Neural progenitor cell (in vitro differentiated cells): Measurements from ENCODE around the gene SIT1. TPM values are rescaled to one million over a fixed set of nuclear protein-coding genes. Genes with fewer than 3 reads are reported as not detected.

ENCODE experiments used
- DNase-seq: peaks from one replicate; pipeline ENCODE4 v3.0.0-alpha.2; 2016; ENCODE audit warnings: low spot score
- H2AFZ ChIP-seq: fragments of 200-600 bp; sonication (generic); replicated peaks from 2 replicates; pipeline ENCODE4 v1.6.1; 2016; ENCODE audit warnings: antibody characterized with exemption
- H3F3A ChIP-seq: fragments of 200-600 bp; sonication (generic); 2 replicates; pipeline ENCODE4 v1.6.1; 2016; ENCODE audit warnings: antibody characterized with exemption, low read depth
- H3K27ac ChIP-seq: fragments of 200-600 bp; sonication (generic); 2 replicates; pipeline ENCODE4 v1.5.1; 2016; ENCODE audit warnings: mild to moderate bottlenecking
- H3K27me3 ChIP-seq: fragments of 200-600 bp; sonication (generic); 2 replicates; pipeline ENCODE4 v1.6.1; 2016; ENCODE audit warnings: mild to moderate bottlenecking, moderate library complexity
- H3K36me3 ChIP-seq: fragments of 200-600 bp; sonication (generic); 2 replicates; pipeline ENCODE4 v1.5.1; 2016
- H3K4me1 ChIP-seq: fragments of 200-600 bp; sonication (generic); 2 replicates; pipeline ENCODE4 v1.6.1; 2016; ENCODE audit warnings: mixed run types
- H3K4me2 ChIP-seq: fragments of 200-600 bp; sonication (generic); 2 replicates; pipeline ENCODE4 v1.6.1; 2016
- H3K4me3 ChIP-seq: fragments of 200-600 bp; sonication (generic); 2 replicates; pipeline ENCODE4 v1.5.1; 2016
- H3K79me2 ChIP-seq: fragments of 200-600 bp; sonication (generic); 2 replicates; pipeline ENCODE4 v1.6.1; 2016; ENCODE audit warnings: low read depth
- H3K9ac ChIP-seq: fragments of 200-600 bp; sonication (generic); 2 replicates; pipeline ENCODE4 v1.6.1; 2016
- H3K9me3 ChIP-seq: fragments of 200-600 bp; sonication (generic); 2 replicates; pipeline ENCODE4 v1.5.1; 2016; ENCODE audit warnings: low read depth
- H4K20me1 ChIP-seq: fragments of 200-600 bp; sonication (generic); 2 replicates; pipeline ENCODE4 v1.6.1; 2016; ENCODE audit warnings: low read depth
- H3K27ac Mint-ChIP-seq: 3 replicates; pipeline ENCODE4 v1.8.0; 2021; ENCODE audit warnings: mixed read lengths
- H3K27me3 Mint-ChIP-seq: 2 replicates; pipeline ENCODE4 v1.8.0; 2022; ENCODE audit warnings: low read depth, mild to moderate bottlenecking, inconsistent platforms, moderate library complexity, mixed read lengths; ENCODE audit not compliant: insufficient read depth
- H3K36me3 Mint-ChIP-seq: 3 replicates; pipeline ENCODE4 v1.8.0; 2021; ENCODE audit warnings: mixed read lengths
- H3K4me1 Mint-ChIP-seq: 3 replicates; pipeline ENCODE4 v1.8.0; 2021; ENCODE audit warnings: mixed read lengths
- H3K4me3 Mint-ChIP-seq: 3 replicates; pipeline ENCODE4 v1.8.0; 2021; ENCODE audit warnings: mild to moderate bottlenecking, moderate library complexity, mixed read lengths
- H3K9me3 Mint-ChIP-seq: 3 replicates; pipeline ENCODE4 v1.8.0; 2020; ENCODE audit warnings: mixed read lengths
- EZH2 ChIP-seq: fragments of 200-600 bp; sonication (generic); IDR thresholded peaks from 2 replicates; pipeline ENCODE4 v1.6.1; 2017; ENCODE audit warnings: antibody characterized with exemption, mild to moderate bottlenecking, moderate library complexity
- EZH2phosphoT487 ChIP-seq: fragments of 200-600 bp; sonication (generic); IDR thresholded peaks from 2 replicates; pipeline ENCODE4 v1.6.1; 2017; ENCODE audit warnings: antibody characterized with exemption
- total RNA-seq: library from RNA; depleted of rRNA; stranded (reverse); fragments of >200 nt; gene quantifications from 2 replicates; pipeline ENCODE4 v1.2.3, GENCODE V29; 2015; ENCODE audit warnings: low replicate concordance
- TF ChIP-seq, protein P1 (sequence below): fragments of 200-600 bp; sonication (generic); IDR thresholded peaks from 2 replicates; pipeline ENCODE4 v1.5.1; 2017; ENCODE audit warnings: antibody characterized with exemption, mild to moderate bottlenecking

Gene SIT1
- total RNA-seq, 1 donor from 2014 or later, result 0.86 TPM

DNA sequence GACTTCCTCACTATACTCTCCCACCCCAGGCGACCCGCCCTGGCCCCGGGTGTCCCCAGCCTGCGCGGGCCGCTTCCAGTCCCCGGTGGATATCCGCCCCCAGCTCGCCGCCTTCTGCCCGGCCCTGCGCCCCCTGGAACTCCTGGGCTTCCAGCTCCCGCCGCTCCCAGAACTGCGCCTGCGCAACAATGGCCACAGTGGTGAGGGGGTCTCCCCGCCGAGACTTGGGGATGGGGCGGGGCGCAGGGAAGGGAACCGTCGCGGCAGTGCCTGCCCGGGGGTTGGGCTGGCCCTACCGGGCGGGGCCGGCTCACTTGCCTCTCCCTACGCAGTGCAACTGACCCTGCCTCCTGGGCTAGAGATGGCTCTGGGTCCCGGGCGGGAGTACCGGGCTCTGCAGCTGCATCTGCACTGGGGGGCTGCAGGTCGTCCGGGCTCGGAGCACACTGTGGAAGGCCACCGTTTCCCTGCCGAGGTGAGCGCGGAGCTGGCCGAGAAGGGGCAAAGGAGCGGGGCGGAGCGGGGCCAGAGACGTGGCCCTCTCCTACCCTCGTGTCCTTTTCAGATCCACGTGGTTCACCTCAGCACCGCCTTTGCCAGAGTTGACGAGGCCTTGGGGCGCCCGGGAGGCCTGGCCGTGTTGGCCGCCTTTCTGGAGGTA lies 25.1 kb upstream of the SIT1 start:
- peak; percentile 96 for DNase-seq
- H3K4me1 ChIP-seq, result peaks cover 9% of the 10 kb centered on the region
- peak overlapping the region; percentile 1 for H3K9ac ChIP-seq
- H3K27me3 ChIP-seq, result peaks cover 12% of the 10 kb centered on the region
- H3K4me2 ChIP-seq, result peak overlapping the region; percentile 89
- peaks cover 4% of the 10 kb centered on the region for H3K4me1 Mint-ChIP-seq
- peaks cover 26% of the 10 kb centered on the region for H3F3A ChIP-seq
- no peaks in the 10 kb centered on the region for H3K9me3 Mint-ChIP-seq
- peaks cover 15% of the 10 kb centered on the region for H3K27me3 Mint-ChIP-seq
- H3K79me2 ChIP-seq, result no peaks in the 10 kb centered on the region
- H4K20me1 ChIP-seq, result no peaks in the 10 kb centered on the region
- H3K4me3 Mint-ChIP-seq, result peak overlapping the region; percentile 82
- peak overlapping the region; percentile 97 for H2AFZ ChIP-seq
- peak overlapping the region; percentile 61 for H3K4me3 ChIP-seq
- H3K27ac ChIP-seq, result no peak overlapping the region
- H3K27ac Mint-ChIP-seq, result no peak overlapping the region
- no peaks in the 10 kb centered on the region for H3K36me3 Mint-ChIP-seq
- H3K9me3 ChIP-seq, result no peaks in the 10 kb centered on the region
- no peaks in the 10 kb centered on the region for H3K36me3 ChIP-seq
- no peak for TF ChIP-seq EZH2
- TF ChIP-seq, protein P1, sequence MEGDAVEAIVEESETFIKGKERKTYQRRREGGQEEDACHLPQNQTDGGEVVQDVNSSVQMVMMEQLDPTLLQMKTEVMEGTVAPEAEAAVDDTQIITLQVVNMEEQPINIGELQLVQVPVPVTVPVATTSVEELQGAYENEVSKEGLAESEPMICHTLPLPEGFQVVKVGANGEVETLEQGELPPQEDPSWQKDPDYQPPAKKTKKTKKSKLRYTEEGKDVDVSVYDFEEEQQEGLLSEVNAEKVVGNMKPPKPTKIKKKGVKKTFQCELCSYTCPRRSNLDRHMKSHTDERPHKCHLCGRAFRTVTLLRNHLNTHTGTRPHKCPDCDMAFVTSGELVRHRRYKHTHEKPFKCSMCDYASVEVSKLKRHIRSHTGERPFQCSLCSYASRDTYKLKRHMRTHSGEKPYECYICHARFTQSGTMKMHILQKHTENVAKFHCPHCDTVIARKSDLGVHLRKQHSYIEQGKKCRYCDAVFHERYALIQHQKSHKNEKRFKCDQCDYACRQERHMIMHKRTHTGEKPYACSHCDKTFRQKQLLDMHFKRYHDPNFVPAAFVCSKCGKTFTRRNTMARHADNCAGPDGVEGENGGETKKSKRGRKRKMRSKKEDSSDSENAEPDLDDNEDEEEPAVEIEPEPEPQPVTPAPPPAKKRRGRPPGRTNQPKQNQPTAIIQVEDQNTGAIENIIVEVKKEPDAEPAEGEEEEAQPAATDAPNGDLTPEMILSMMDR, result peak; percentile 15

DNA sequence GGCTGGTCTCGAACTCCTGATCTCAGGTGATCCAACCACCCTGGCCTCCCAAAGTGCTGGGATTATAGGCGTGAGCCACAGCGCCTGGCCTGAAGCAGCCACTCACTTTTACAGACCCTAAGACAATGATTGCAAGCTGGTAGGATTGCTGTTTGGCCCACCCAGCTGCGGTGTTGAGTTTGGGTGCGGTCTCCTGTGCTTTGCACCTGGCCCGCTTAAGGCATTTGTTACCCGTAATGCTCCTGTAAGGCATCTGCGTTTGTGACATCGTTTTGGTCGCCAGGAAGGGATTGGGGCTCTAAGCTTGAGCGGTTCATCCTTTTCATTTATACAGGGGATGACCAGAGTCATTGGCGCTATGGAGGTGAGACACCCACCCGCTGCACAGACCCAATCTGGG lies 24.5 kb upstream of the SIT1 start:
- no peaks in the 10 kb centered on the region for H3K79me2 ChIP-seq
- H3K27me3 ChIP-seq, result peaks cover 12% of the 10 kb centered on the region
- Mint-ChIP-seq H3K27me3 (peaks cover 18% of the 10 kb centered on the region), H3K4me3 (peak overlapping the region; percentile 80), H3K27ac (no peak overlapping the region), H3K9me3 (no peaks in the 10 kb centered on the region), H3K4me1 (peaks cover 4% of the 10 kb centered on the region), H3K36me3 (no peaks in the 10 kb centered on the region)
- TF ChIP-seq EZH2 (no peak), EZH2phosphoT487 (no peak)
- TF ChIP-seq, protein P1, result no peak
- no peak overlapping the region for H3K27ac ChIP-seq
- H3F3A ChIP-seq, result peaks cover 20% of the 10 kb centered on the region
- no peaks in the 10 kb centered on the region for H3K9me3 ChIP-seq
- peak overlapping the region; percentile 89 for H3K4me2 ChIP-seq
- DNase-seq, result peak; percentile 45
- peak overlapping the region; percentile 97 for H2AFZ ChIP-seq
- H3K4me3 ChIP-seq, result peak overlapping the region; percentile 61
- peaks cover 6% of the 10 kb centered on the region for H3K4me1 ChIP-seq
- no peaks in the 10 kb centered on the region for H3K36me3 ChIP-seq
- H3K9ac ChIP-seq, result peak overlapping the region; percentile 1
- no peaks in the 10 kb centered on the region for H4K20me1 ChIP-seq

DNA sequence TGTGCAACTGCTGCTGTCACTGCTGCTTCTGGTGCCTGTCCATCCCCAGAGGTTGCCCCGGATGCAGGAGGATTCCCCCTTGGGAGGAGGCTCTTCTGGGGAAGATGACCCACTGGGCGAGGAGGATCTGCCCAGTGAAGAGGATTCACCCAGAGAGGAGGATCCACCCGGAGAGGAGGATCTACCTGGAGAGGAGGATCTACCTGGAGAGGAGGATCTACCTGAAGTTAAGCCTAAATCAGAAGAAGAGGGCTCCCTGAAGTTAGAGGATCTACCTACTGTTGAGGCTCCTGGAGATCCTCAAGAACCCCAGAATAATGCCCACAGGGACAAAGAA lies 23.3 kb upstream of the SIT1 start:
- no peaks in the 10 kb centered on the region for H4K20me1 ChIP-seq
- Mint-ChIP-seq H3K27ac (no peak overlapping the region), H3K4me1 (peaks cover 4% of the 10 kb centered on the region), H3K9me3 (no peaks in the 10 kb centered on the region), H3K27me3 (peaks cover 18% of the 10 kb centered on the region), H3K4me3 (no peak overlapping the region), H3K36me3 (no peaks in the 10 kb centered on the region)
- peaks cover 12% of the 10 kb centered on the region for H3K27me3 ChIP-seq
- no peak overlapping the region for H3K4me3 ChIP-seq
- TF ChIP-seq, protein P1, result no peak
- no peak for TF ChIP-seq EZH2phosphoT487
- TF ChIP-seq EZH2, result no peak
- H3K79me2 ChIP-seq, result no peaks in the 10 kb centered on the region
- H3K36me3 ChIP-seq, result no peaks in the 10 kb centered on the region
- H3K9me3 ChIP-seq, result no peaks in the 10 kb centered on the region
- H3K27ac ChIP-seq, result no peak overlapping the region
- H2AFZ ChIP-seq, result no peak overlapping the region
- peaks cover 6% of the 10 kb centered on the region for H3K4me1 ChIP-seq
- DNase-seq, result no peak
- peaks cover 15% of the 10 kb centered on the region for H3F3A ChIP-seq
- H3K4me2 ChIP-seq, result no peak overlapping the region
- no peak overlapping the region for H3K9ac ChIP-seq
